ENCODE results near the gene CDK16. TPM values are rescaled to one million over a fixed set of nuclear protein-coding genes. Genes with fewer than 3 reads are reported as not detected.

Gene CDK16
- total and polyA plus RNA-seq, 2 donors (not counting 1 experiment from before 2014, with no cell fraction given), result 68.2 to 92.9 TPM

DNA sequence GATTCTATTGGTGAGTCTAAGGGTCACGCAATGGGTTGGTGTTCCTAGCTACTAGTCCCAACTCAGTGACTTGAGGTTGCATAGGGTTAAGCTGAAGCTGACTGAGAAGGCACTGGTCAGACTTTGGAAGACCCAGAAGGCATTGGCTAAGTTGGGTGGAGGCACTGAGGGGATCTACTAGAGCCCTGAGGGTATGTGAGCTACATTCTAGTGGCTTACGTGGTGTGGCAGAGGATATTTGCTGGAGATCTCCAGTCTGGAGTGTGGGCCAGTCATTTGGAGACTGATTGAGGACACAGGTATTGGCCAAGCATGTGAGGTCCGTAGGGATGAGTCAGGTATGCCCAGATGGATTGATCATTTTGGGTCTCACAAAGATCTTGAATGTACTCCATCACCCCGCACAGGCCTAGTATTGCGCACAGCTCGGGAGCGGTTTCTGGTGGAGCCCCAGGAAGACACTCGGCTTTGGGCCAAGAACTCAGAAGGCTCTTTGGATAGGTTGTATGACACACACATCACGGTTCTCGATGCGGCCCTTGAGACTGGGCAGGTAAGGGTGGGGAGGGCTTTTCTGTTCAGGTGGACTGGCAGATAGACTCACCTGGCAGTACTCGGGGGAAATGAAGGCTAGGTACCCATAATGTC is 21.5 kb downstream of the CDK16 start:
- Histone ChIP-seq H3K4me1 (ENCODE audit: control insufficient read depth in 2 of 2, insufficient read depth in 2 of 2, low read length in 2 of 2) (no peaks in the 10 kb centered on the region), H4K20me1 (ENCODE audit: control insufficient read depth, insufficient read depth, low read length, poor library complexity, severe bottlenecking) (no peaks in the 10 kb centered on the region), H3K4me3 (ENCODE audit: control extremely low read depth in 1 of 5, extremely low read depth in 1 of 5, insufficient read depth in 1 of 5, low read depth in 2 of 5, low read length in 4 of 5) (no peak overlapping the region), H3K9ac (ENCODE audit: low read length) (no peak overlapping the region), H3K9me3 (ENCODE audit: control extremely low read depth in 1 of 3, control insufficient read depth in 2 of 3, insufficient read depth in 1 of 3, low read length in 2 of 3) (no peaks in the 10 kb centered on the region), H3K27me3 (replicated peaks in 1 of 4; ENCODE audit: control extremely low read depth in 1 of 4, control insufficient read depth in 3 of 4, insufficient read depth in 4 of 4, low read length in 3 of 4) (no peaks in the 10 kb centered on the region), H3K36me3 (replicated peaks in 1 of 2; ENCODE audit: control extremely low read depth in 1 of 2, control insufficient read depth in 1 of 2, extremely low read depth in 1 of 2, insufficient read depth in 2 of 2, low read length in 1 of 2) (peaks cover 0 to 32% of the 10 kb centered on the region in 2 experiments), H3K27ac (ENCODE audit: low read length in 2 of 2) (no peak overlapping the region), H3K4me2 (replicated peaks; ENCODE audit: low read depth, low read length, poor library complexity, severe bottlenecking) (no peak overlapping the region), H2AFZ (ENCODE audit: insufficient read depth, low read depth, low read length, poor library complexity, severe bottlenecking) (no peak overlapping the region), H3K79me2 (ENCODE audit: control insufficient read depth, insufficient read depth, low read length) (peaks cover 13% of the 10 kb centered on the region)
- peaks cover 14% of the 10 kb centered on the region for H3K4me1 Mint-ChIP-seq
- ChIA-PET CTCF (no interaction called here), POLR2A (interaction anchor here (0.6 kb wide), 1 partner anchor 376 kb away, joined by 3 read pairs; no protein-coding TSS in a partner anchor)
- no peak overlapping the region for H3K27ac Mint-ChIP-seq
- 100% methylated on average over 7 of the region's 12 CpGs for WGBS (ENCODE audit: insufficient coverage)
- no peak overlapping the region for H3K4me3 Mint-ChIP-seq
- intact Hi-C loops (cut with micrococcal nuclease), result no loop called here
- peak; percentile 13 for DNase-seq
- no peak for ATAC-seq (ENCODE audit: low read depth)
- no peak for TF ChIP-seq EZH2 (IDR thresholded peaks at IDR 0.05; ENCODE audit: borderline replicate concordance, insufficient read depth, low read depth, low read length, poor library complexity, severe bottlenecking)
- TF ChIP-seq, protein P1, sequence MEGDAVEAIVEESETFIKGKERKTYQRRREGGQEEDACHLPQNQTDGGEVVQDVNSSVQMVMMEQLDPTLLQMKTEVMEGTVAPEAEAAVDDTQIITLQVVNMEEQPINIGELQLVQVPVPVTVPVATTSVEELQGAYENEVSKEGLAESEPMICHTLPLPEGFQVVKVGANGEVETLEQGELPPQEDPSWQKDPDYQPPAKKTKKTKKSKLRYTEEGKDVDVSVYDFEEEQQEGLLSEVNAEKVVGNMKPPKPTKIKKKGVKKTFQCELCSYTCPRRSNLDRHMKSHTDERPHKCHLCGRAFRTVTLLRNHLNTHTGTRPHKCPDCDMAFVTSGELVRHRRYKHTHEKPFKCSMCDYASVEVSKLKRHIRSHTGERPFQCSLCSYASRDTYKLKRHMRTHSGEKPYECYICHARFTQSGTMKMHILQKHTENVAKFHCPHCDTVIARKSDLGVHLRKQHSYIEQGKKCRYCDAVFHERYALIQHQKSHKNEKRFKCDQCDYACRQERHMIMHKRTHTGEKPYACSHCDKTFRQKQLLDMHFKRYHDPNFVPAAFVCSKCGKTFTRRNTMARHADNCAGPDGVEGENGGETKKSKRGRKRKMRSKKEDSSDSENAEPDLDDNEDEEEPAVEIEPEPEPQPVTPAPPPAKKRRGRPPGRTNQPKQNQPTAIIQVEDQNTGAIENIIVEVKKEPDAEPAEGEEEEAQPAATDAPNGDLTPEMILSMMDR (IDR thresholded peaks at IDR 0.05), result no peak
- H3K27me3 Mint-ChIP-seq, result no peaks in the 10 kb centered on the region
- no peaks in the 10 kb centered on the region for H3K9me3 Mint-ChIP-seq (ENCODE audit: insufficient read depth)

- POLR2A ChIA-PET, result no interaction called here
- WGBS (ENCODE audit: insufficient coverage), result no CpG with 5 or more reads among the region's 7 CpGs
Measured at GRCh38 chrX:47240619-47241018, 22.1 kb downstream of the CDK16 start.

More at GRCh38 chrX:47240619-47241018, 22.1 kb downstream of the CDK16 start:
- Mint-ChIP-seq H3K4me1 (peaks cover 9% of the 10 kb centered on the region), H3K27ac (no peak overlapping the region), H3K27me3 (no peaks in the 10 kb centered on the region), H3K4me3 (no peak overlapping the region), H3K9me3 (ENCODE audit: insufficient read depth) (no peaks in the 10 kb centered on the region)
- Histone ChIP-seq H3K4me3 (ENCODE audit: control extremely low read depth in 1 of 5, extremely low read depth in 1 of 5, insufficient read depth in 1 of 5, low read depth in 2 of 5, low read length in 4 of 5) (no peak overlapping the region), H2AFZ (ENCODE audit: insufficient read depth, low read depth, low read length, poor library complexity, severe bottlenecking) (no peak overlapping the region), H3K27ac (ENCODE audit: low read length in 2 of 2) (no peak overlapping the region), H3K4me1 (ENCODE audit: control insufficient read depth in 2 of 2, insufficient read depth in 2 of 2, low read length in 2 of 2) (no peaks in the 10 kb centered on the region), H3K9ac (ENCODE audit: low read length) (no peak overlapping the region), H3K9me3 (ENCODE audit: control extremely low read depth in 1 of 3, control insufficient read depth in 2 of 3, insufficient read depth in 1 of 3, low read length in 2 of 3) (no peaks in the 10 kb centered on the region), H3K79me2 (ENCODE audit: control insufficient read depth, insufficient read depth, low read length) (peaks cover 13% of the 10 kb centered on the region), H4K20me1 (ENCODE audit: control insufficient read depth, insufficient read depth, low read length, poor library complexity, severe bottlenecking) (no peaks in the 10 kb centered on the region), H3K36me3 (replicated peaks in 1 of 2; ENCODE audit: control extremely low read depth in 1 of 2, control insufficient read depth in 1 of 2, extremely low read depth in 1 of 2, insufficient read depth in 2 of 2, low read length in 1 of 2) (peaks cover 0 to 38% of the 10 kb centered on the region in 2 experiments), H3K27me3 (replicated peaks in 1 of 4; ENCODE audit: control extremely low read depth in 1 of 4, control insufficient read depth in 3 of 4, insufficient read depth in 4 of 4, low read length in 3 of 4) (no peaks in the 10 kb centered on the region), H3K4me2 (replicated peaks; ENCODE audit: low read depth, low read length, poor library complexity, severe bottlenecking) (no peak overlapping the region)
- CTCF ChIA-PET, result no interaction called here
- TF ChIP-seq, protein P1 (IDR thresholded peaks at IDR 0.05), result no peak
- no peak for TF ChIP-seq EZH2 (IDR thresholded peaks at IDR 0.05; ENCODE audit: borderline replicate concordance, insufficient read depth, low read depth, low read length, poor library complexity, severe bottlenecking)
- intact Hi-C loops (cut with micrococcal nuclease), result no loop called here
- DNase-seq (no peak), ATAC-seq (ENCODE audit: low read depth) (no peak)

Data from B cell (primary cell).